Kidney (tissue), 22 donors: ENCODE measurements around the gene TSPAN11. TPM values are rescaled to one million over a fixed set of nuclear protein-coding genes. Genes with fewer than 3 reads are reported as not detected.
A peak's percentile ranks its signal among the peaks of the same experiment; 100 is the strongest.

Experiments used
- DNase-seq, 5 donors: peaks; one replicate each; pipeline ENCODE4 v3.0.0-alpha.2; 2013 to 2020
- FAIRE-seq: peaks from 2 replicates; lab custom pipeline; 2012; peaks lifted over from hg19 to GRCh38; lab: Jason Lieb, UNC
- H3K27ac ChIP-seq, 2 donors: one replicate each; pipeline ENCODE4 v1.7.0; 2013; ENCODE audit warnings: low read depth in 2 of 2, low read length in 2 of 2, inconsistent platforms in 1 of 2
- H3K27me3 ChIP-seq: one replicate; pipeline ENCODE4 v1.7.1; 2013; ENCODE audit warnings: low read length, inconsistent platforms; ENCODE audit not compliant: control insufficient read depth, insufficient read depth
- H3K36me3 ChIP-seq, 3 donors: one replicate each; pipeline versions ENCODE4 v1.7.0 to v1.7.1; 2013; ENCODE audit warnings: low read length in 3 of 3, control low read depth in 1 of 3, inconsistent platforms in 1 of 3; ENCODE audit not compliant: insufficient read depth in 3 of 3, control insufficient read depth in 2 of 3
- H3K4me1 ChIP-seq, 3 donors: one replicate each; pipeline versions ENCODE4 v1.7.0 to v1.7.1; 2013; ENCODE audit warnings: low read length in 3 of 3, inconsistent platforms in 1 of 3, low read depth in 1 of 3; ENCODE audit not compliant: control insufficient read depth in 2 of 3, insufficient read depth in 2 of 3
- H3K4me3 ChIP-seq, 3 donors: one replicate each; pipeline versions ENCODE4 v1.7.0 to v1.8.1; 2013; ENCODE audit warnings: low read length in 3 of 3, control low read depth in 1 of 3, inconsistent platforms in 1 of 3
- H3K9ac ChIP-seq, 3 donors: one replicate each; pipeline versions ENCODE4 v1.7.0 to v1.7.1; 2013; ENCODE audit warnings: low read length in 3 of 3, control low read depth in 1 of 3, inconsistent platforms in 1 of 3
- H3K9me3 ChIP-seq, 3 donors: one replicate each; pipeline versions ENCODE4 v1.7.0 to v1.7.1; 2013; ENCODE audit warnings: low read length in 3 of 3, control low read depth in 1 of 3, inconsistent platforms in 1 of 3; ENCODE audit not compliant: control insufficient read depth in 2 of 3, insufficient read depth in 1 of 3
- intact Hi-C: fragments of 100-400 bp; cut with DNase I; formaldehyde crosslinking; loops from one replicate; pipeline ENCODE4 v1.11.1; 2022
- long read RNA-seq, 10 donors: library from polyadenylated mRNA in 1 of 10; unstranded in 1 of 10; transcript quantifications; one replicate each; pipeline ENCODE4 v2.0.0 and lab custom pipeline, GENCODE V29; 2021 to 2026
- polyA plus RNA-seq: library from polyadenylated mRNA; stranded (reverse); fragments of 350-450 nt; fragmentation: Illumina TruSeq; extraction: RNeasy Lipid Tissue Mini Kit (QIAGEN cat#74804); gene quantifications from one replicate; pipeline ENCODE4 v1.2.3, GENCODE V29; 2014; ENCODE audit warnings: low read depth, low replicate concordance; ENCODE audit not compliant: insufficient read depth
- total RNA-seq: library from RNA; stranded (reverse); fragmentation: NEBNext Ultra II Directional; extraction: Animal tissue kit (Norgen Biotek cat#: 25700); gene quantifications from one replicate; pipeline ENCODE4 v1.2.1, GENCODE V29; 2021
- TF ChIP-seq, protein P1 (sequence below): IDR thresholded peaks from 3 replicates; pipeline ENCODE4 v1.5.1; 2012; ENCODE audit warnings: mild to moderate bottlenecking, moderate library complexity, borderline replicate concordance; ENCODE audit not compliant: insufficient read depth; ENCODE audit errors: extremely low read depth
- donor health status: control.
- donor health status: control.
- donor health status: control.
- donor health status: control.
- donor health status: control.
- donor health status: DM: yes; HTN: yes; CAD: no.
- donor health status: Normal renal cell carcinoma (clear cell type).

Gene TSPAN11, protein sequence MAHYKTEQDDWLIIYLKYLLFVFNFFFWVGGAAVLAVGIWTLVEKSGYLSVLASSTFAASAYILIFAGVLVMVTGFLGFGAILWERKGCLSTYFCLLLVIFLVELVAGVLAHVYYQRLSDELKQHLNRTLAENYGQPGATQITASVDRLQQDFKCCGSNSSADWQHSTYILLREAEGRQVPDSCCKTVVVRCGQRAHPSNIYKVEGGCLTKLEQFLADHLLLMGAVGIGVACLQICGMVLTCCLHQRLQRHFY
- total RNA-seq (7.5 TPM), polyA plus RNA-seq (1.3 TPM)
- long read RNA-seq, donor 1: 0 reads
- long read RNA-seq, donor 2, partial matches to known transcripts: 0 of 1 reads
- long read RNA-seq, donor 2, other reads (novel, unspliced or antisense): 0 of 1 reads
- long read RNA-seq, donor 3: 0 reads
- long read RNA-seq, donor 4, partial matches to known transcripts: 0 of 1 reads
- long read RNA-seq, donor 4, other reads (novel, unspliced or antisense): 0 of 1 reads
- long read RNA-seq, donor 5: 0 reads
- long read RNA-seq, donor 6: 0 reads
- long read RNA-seq, donor 7, partial matches to known transcripts: 0 of 8 reads
- long read RNA-seq, donor 7, other reads (novel, unspliced or antisense): 6 of 8 reads
- long read RNA-seq, donor 8: 0 reads
- long read RNA-seq, donor 9, partial matches to known transcripts: 0 of 1 reads
- long read RNA-seq, donor 9, other reads (novel, unspliced or antisense): 0 of 1 reads
- long read RNA-seq, donor 10, partial matches to known transcripts: 0 of 1 reads
- long read RNA-seq, donor 10, other reads (novel, unspliced or antisense): 0 of 1 reads

DNA sequence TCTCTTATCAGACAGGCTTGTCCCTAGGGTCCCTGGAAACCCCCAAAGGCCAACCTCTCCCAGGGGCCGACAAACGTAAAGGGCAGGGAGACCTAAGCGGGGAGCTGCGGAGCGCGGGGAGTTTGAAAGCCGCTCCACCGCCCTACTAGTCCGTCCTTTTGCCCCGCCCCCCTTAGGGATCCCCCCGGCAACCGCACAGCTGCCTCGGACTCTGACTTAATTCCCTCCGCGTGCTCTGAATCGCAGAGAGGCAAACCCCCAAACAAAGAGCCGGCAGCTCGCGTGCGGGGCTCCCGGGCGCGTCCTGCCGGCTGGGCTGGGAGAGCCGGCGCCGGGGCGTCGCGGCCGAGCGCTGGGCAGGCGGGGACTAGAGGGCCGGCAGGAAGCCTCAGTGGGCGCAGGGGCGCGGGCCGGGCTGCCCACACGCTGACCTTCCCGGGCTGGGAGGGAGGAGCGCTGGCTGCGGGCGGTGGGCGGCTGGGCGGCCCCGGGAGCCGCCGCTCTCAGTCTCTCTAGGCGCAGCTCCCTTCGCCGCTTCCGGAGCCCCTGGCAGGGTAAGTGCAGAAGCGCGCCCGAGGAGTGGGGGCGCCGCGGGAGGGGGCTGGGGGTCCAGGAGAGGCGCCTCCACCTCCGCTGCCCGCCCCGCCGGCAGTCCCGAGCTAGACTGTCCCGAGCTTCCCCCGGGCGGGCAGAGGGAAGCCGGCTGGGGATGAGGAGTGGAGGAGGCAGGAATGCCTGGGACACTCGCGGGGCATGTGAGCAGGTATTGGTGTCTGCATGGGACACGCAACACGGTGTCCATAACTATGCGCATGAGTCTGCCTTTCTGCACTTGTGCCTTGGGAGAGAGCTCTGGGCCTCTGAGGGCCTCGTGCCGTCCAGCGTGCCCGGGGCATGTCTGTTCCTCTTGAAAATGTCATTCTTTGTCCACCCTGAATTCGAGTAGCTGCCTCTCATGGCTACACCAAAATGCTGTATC, at the start of gene TSPAN11:
Gene TSPAN11, plus strand, starts transcription at position 506 of the 979 bp plus-strand sequence. CDS start 27,244 bp downstream, outside the sequence.
- TF ChIP-seq, protein P1, sequence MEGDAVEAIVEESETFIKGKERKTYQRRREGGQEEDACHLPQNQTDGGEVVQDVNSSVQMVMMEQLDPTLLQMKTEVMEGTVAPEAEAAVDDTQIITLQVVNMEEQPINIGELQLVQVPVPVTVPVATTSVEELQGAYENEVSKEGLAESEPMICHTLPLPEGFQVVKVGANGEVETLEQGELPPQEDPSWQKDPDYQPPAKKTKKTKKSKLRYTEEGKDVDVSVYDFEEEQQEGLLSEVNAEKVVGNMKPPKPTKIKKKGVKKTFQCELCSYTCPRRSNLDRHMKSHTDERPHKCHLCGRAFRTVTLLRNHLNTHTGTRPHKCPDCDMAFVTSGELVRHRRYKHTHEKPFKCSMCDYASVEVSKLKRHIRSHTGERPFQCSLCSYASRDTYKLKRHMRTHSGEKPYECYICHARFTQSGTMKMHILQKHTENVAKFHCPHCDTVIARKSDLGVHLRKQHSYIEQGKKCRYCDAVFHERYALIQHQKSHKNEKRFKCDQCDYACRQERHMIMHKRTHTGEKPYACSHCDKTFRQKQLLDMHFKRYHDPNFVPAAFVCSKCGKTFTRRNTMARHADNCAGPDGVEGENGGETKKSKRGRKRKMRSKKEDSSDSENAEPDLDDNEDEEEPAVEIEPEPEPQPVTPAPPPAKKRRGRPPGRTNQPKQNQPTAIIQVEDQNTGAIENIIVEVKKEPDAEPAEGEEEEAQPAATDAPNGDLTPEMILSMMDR: no peak
- peak; percentile 76 to 89 (median 78) for DNase-seq
- H3K27ac ChIP-seq: no peak within 1 kb of the TSS

DNA sequence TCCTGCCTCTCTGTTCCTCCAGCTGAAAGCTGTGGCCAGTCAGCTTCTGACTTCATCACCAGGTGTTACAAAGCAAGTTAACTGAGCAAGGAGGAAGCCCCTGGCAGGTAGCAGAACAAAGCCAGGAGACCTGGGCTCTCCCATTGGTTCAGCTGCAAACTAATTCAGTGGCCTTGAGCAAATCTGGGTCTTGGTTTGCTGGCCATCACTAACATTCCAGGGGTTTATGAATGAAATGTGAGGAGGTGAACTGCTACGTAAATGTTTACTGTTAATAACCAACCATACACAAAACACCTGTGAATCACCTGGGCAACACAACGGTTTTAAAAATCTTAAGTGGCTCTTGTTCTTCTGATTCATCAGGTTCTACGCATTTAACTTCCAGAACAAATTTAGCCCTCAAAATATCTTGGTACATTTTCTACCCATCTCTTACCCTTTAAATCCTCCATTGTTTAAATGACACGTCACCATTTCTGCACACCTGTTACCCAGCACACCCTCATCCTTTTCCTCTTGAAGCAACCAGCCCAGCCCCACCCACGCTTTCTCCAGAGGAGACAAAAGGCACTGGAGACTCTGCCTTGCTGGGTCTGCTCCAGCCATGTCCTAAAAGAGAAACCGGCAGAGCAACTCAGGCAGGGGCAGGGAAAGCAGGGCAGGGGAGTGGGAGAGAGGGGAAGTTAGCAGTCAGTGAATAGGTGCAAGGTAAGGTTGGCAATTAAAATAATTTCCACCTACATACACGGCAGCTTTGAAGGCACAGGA, 49.3 kb upstream of the TSPAN11 start:
- no peaks in the 10 kb centered on the region for H3K36me3 ChIP-seq
- no peaks in the 10 kb centered on the region for H3K9me3 ChIP-seq
- intact Hi-C loops: no loop called here
- no peak overlapping the region for H3K9ac ChIP-seq
- no peak overlapping the region for H3K27ac ChIP-seq
- DNase-seq (peak in 3 of 5 donors; percentile 40 to 64 (median 56)), FAIRE-seq (no peak)
- no peaks in the 10 kb centered on the region for H3K27me3 ChIP-seq
- TF ChIP-seq, protein P1: no peak
- no peak overlapping the region for H3K4me3 ChIP-seq
- no peaks in the 10 kb centered on the region for H3K4me1 ChIP-seq

More for the DNA sequence above, at the start of gene TSPAN11:
- Histone ChIP-seq H3K4me1 (peaks cover 0 to 7% (median 6%) of the 10 kb centered on the region in 3 donors), H3K9ac (no peak within 1 kb of the TSS), H3K36me3 (no peaks in the 10 kb centered on the region), H3K27me3 (no peaks in the 10 kb centered on the region), H3K9me3 (no peaks in the 10 kb centered on the region), H3K4me3 (peak within 1 kb of the TSS in 1 of 3 donors; percentile 47)
- no peak for FAIRE-seq
- intact Hi-C loops: no loop called here

DNA sequence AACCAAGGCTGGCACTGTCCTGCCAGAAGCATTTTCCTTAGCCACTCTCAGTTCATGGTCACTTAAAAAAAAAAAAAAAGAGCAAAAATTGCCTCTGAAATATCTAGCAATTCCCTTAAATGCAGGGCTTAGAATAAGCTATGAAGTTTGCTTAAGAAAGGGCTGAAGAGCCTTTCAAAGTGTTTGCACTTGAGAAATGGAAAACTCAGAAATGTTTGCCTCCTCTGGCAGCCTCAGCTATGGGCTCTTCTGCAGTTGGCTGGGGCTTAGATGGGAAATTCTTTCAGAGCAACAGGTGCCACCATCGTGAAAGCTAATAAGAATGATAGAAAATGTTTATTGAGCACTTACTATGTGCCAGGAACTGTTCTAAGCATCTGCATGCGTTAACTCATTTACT, 48.5 kb upstream of the TSPAN11 start:
- intact Hi-C loops: no loop called here
- no peak for DNase-seq
- Histone ChIP-seq H3K4me3 (no peak overlapping the region), H3K27me3 (no peaks in the 10 kb centered on the region), H3K9me3 (no peaks in the 10 kb centered on the region), H3K27ac (no peak overlapping the region), H3K36me3 (no peaks in the 10 kb centered on the region), H3K4me1 (no peaks in the 10 kb centered on the region), H3K9ac (no peak overlapping the region)
- TF ChIP-seq, protein P1: no peak
- FAIRE-seq: no peak
